HG03457 (cell line): ENCODE data around the gene XRCC3.
"Not testable (repeated sequence)": the region's sequence is repeated elsewhere in the genome, so short reads cannot be mapped to it uniquely, and the experiment has no call there.

Experiments
- ATAC-seq: cut with Tn5 transposase; IDR thresholded peaks from one replicate; pipeline ENCODE4 v1.9.1; 2021; ENCODE audit warnings: moderate number of reproducible peaks; ENCODE audit not compliant: unreplicated experiment

The XRCC3 gene

DNA sequence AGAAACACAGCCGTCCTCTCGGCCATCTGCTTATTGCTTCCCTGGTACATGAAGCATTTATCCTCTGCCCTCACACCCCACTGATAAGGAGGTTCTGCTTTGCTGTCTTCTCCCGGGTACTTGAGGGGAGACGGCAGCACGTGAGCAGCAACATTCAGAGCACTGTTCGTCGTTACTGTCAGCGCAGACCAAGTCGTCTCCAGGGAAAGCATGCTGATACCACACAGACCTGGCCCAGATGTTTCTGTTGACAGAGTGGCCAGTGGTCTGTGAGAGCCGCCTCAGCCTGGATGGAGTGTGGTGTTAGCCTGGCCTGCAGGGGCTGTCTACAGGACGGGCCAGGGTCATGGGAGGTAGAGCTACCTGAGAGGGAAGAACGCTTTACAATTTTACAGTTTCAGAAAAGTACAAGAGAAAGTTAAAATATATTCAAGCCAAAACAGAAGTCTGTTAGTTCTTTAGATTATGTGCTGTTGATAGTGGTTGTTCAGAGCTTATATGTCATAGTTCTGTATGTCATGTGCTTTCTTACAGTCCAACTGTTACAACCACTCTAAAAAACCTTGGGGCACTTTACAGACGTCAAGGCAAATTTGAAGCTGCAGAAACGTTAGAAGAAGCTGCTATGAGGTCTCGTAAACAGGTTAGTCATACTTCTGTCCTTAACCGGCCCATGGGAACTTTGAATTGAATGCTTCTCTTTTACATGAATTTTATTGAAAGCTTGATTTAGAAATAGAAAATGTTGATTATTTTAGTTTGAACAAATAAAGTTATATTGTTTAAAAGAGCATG, 38.2 kb downstream of the XRCC3 start:
- ATAC-seq, result no peak

DNA sequence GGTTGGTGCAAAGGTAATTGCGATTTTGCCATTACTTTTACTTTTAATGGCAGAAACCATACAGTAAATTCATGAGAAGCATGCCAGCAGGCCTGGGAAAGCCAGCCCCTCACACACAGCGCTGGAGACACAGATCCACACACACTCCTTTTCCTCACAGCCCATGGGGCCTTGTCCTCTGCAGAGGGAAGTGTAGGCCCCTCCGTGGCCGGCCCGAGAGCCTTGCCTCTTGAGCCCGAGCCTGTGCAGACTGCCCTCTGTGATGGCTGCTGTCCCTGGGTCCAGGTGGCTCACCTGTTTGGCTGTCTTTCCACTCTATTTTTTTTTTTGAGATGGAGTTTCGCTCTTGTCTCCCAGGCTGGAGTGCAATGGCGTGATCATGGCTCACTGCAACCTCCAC, 39.3 kb downstream of the XRCC3 start:
- no peak for ATAC-seq

DNA sequence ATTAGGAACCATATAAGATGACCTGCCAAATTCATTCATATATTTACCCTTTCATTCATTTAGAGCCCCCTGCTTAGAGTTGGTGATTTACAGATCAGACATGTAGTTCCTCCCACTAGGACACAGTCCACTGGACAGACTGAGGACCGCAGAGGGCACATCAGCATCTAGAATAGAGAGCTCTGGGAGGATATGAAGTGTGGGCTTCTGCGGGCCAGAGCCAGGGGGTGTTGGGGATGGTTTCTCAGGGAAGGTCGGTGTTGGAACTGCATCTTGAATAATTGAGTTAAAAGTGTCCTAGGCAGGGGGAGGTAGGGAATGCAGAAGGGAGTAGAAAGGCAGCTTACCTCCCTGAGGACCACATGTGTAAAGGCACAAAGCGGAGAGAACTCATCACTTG, 43.3 kb downstream of the XRCC3 start:
- ATAC-seq, result no peak

DNA sequence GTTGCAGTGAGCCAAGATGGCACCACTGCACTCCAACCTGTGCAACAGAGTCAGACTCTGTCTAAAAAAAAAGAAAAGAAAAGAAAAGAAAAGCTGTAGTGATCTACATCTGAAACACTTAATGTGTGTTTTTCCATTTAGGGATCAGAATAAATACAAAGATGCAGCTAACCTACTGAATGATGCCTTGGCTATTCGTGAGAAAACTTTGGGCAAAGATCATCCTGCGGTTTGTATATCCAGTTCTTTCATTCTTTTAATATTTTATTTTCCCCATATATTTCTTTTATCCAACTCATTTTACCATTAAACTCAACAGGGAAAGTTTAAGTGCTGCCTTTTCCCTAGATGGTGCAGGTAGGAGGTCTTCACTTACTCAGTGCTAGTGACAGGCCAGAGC, 45.9 kb downstream of the XRCC3 start:
- ATAC-seq, result no peak

GRCh38 chr14:103668117-103668516, 47.1 kb downstream of the XRCC3 start:
- no peak for ATAC-seq

DNA sequence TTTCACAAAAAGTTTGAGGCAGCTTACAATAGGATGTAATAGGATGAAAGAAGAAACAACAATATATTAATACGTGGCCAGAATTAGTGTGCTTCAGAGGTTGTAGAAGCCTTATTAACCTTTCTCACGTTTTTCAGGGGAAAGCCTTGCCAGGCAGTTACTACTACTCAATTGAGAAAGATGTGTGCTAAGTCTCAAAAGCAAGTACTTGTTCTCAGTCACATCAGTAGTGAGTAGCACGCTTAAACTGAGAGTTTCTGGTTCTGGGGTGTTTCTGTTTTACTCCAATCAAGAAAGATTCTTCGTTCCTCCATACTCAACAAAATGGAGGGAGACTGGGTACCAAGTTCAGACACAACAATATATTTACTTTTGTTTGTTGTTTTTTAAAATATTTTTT, 47.6 kb downstream of the XRCC3 start:
- no peak for ATAC-seq

- ATAC-seq, result no peak
Observed at GRCh38 chr14:103663506-103663905, 51.7 kb downstream of the XRCC3 start.

GRCh38 chr14:103662591-103662990, 52.7 kb downstream of the XRCC3 start:
- no peak for ATAC-seq

DNA sequence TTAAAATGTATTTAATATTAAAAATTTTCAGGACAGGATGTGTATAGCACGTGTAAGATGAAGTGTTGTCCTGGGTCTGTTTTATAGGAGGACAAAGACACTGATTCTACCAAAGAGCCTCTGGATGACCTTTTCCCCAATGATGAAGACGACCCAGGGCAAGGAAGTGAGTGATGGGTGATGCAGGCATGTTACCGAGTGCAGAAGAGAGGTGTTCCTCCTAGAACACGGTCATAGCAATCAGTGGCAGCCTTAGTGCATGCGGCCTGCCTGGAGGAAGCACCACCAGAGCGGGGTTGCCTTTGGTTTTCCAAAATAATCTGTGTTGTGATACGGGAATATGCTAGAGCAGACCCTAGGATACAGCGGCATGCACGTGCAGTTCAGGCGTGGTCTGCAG, 53.2 kb downstream of the XRCC3 start:
- no peak for ATAC-seq

- ATAC-seq, result no peak
Observed at GRCh38 chr14:103659631-103660030, 55.6 kb downstream of the XRCC3 start.

GRCh38 chr14:103657471-103657870, 57.8 kb downstream of the XRCC3 start:
- no peak for ATAC-seq

- ATAC-seq, result no peak
Observed at GRCh38 chr14:103656756-103657133, 58.5 kb downstream of the XRCC3 start.

GRCh38 chr14:103656031-103656755, 59.1 kb downstream of the XRCC3 start:
- no peak for ATAC-seq

- ATAC-seq, result no peak
Observed at GRCh38 chr14:103654619-103655018, 60.6 kb downstream of the XRCC3 start.

DNA sequence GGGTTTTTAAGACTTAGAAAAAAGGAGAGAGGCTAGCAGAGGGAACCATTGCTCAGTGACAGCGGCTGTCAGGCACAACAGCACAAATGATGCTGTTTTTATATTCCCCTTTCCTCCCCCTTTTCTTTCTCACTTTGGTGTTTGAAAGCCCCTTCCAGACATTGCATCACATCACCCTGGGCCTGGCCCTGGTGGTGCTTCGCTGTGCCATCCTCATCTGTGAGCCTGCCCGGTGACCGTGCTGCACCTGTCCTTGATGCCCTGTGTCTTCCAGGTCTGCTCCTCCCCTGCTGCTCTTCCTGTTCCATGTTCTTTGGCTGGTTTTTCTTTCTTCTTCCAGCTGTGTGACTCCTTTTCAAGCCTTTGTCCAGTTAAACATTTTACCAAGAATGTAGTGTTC, 61.4 kb downstream of the XRCC3 start:
- no peak for ATAC-seq

DNA sequence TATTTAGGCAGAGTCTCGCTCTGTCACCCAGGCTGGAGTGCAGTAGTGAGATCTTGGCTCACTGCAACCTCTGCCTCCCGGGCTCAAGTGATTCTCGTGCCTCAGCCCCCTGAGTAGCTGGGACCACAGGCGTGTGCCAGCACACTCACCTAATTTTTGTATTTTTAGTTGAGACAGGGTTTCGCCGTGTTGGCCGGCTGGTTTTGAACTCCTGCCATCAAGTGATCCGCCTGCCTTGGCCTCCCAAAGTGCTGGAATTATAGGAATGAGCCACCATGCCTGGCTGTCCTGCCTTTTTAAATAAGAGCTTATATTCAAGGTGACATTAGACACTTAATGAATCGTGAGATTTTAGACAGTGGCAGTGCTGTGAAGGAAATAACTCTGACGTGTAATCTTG, 61.9 kb downstream of the XRCC3 start:
- not testable (repeated sequence) for ATAC-seq

GRCh38 chr14:103652806-103653205, 62.4 kb downstream of the XRCC3 start:
- ATAC-seq, result no peak

- no peak for ATAC-seq
Observed at GRCh38 chr14:103651585-103651984, 63.7 kb downstream of the XRCC3 start.

DNA sequence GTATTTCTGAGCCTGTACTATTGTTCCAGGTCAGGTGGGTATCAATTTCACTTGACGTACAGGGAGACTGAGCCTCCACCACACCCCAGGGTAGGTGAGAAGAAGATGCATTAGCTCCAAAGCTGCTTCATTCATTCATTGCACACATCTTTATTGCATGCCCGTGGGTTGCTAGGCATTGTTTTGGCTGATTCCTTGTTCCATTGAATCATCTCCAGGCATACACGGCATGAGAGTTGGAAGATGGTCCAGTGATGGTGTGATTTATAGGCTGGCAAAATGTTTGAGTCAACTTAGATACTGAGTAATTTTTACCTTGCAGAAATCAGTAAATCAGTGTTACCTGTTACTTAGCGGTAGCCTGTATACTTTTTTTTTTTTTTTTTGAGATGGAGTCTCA, 65.0 kb downstream of the XRCC3 start:
- no peak for ATAC-seq

- no peak for ATAC-seq
Observed at GRCh38 chr14:103649001-103649400, 66.2 kb downstream of the XRCC3 start.
